GM18507 (cell line): ENCODE data around the gene ZFYVE21.

Experiments used
- DNase-seq: peaks from one replicate; pipeline ENCODE4 v3.0.0; 2011; ENCODE audit warnings: low read depth; ENCODE audit not compliant: insufficient read length; ENCODE audit errors: extremely low spot score
- FAIRE-seq: peaks from 2 replicates; lab custom pipeline; 2011; peaks lifted over from hg19 to GRCh38; lab: Jason Lieb, UNC

Gene ZFYVE21

GRCh38 chr14:103703433-103704385 lies 11.9 kb upstream of the ZFYVE21 start:
- FAIRE-seq (no peak), DNase-seq (no peak)

GRCh38 chr14:103704708-103705107 lies 10.9 kb upstream of the ZFYVE21 start:
- FAIRE-seq = no peak
- DNase-seq = no peak

- DNase-seq (no peak), FAIRE-seq (no peak)
These were observed 10.5 kb upstream of the ZFYVE21 start for GRCh38 chr14:103705118-103705503.

- no peak for DNase-seq
- FAIRE-seq = no peak
These were observed 9.9 kb upstream of the ZFYVE21 start for GRCh38 chr14:103705504-103706284.

GRCh38 chr14:103706551-103707328 lies 8.9 kb upstream of the ZFYVE21 start:
- FAIRE-seq = no peak
- no peak for DNase-seq

- DNase-seq (no peak), FAIRE-seq (no peak)
These were observed 8.0 kb upstream of the ZFYVE21 start for GRCh38 chr14:103707329-103708263.

- FAIRE-seq (no peak), DNase-seq (no peak)
These were observed 6.8 kb upstream of the ZFYVE21 start for GRCh38 chr14:103708750-103709187.

GRCh38 chr14:103709814-103710213 lies 5.8 kb upstream of the ZFYVE21 start:
- FAIRE-seq = no peak
- DNase-seq = no peak

- DNase-seq (no peak), FAIRE-seq (no peak)
These were observed 4.7 kb upstream of the ZFYVE21 start for GRCh38 chr14:103710771-103711377.

GRCh38 chr14:103711516-103712431 lies 3.8 kb upstream of the ZFYVE21 start:
- FAIRE-seq (no peak), DNase-seq (no peak)

- DNase-seq = no peak
- no peak for FAIRE-seq
These were observed 2.9 kb upstream of the ZFYVE21 start for GRCh38 chr14:103712633-103713247.

GRCh38 chr14:103713304-103714062 lies 2.1 kb upstream of the ZFYVE21 start:
- DNase-seq (no peak), FAIRE-seq (no peak)

GRCh38 chr14:103714063-103714724 lies 1.4 kb upstream of the ZFYVE21 start:
- FAIRE-seq = no peak
- no peak for DNase-seq

- FAIRE-seq (no peak), DNase-seq (no peak)
These were observed 636 bp downstream of the ZFYVE21 start for GRCh38 chr14:103716091-103716801.

GRCh38 chr14:103716899-103717411 lies 1.3 kb downstream of the ZFYVE21 start:
- DNase-seq (no peak), FAIRE-seq (no peak)
